ENCODE data around the gene SETD1A.

GRCh38 chr16:30927789-30928378, 29.7 kb upstream of the SETD1A start:
- TF ChIP-seq POLR2A (IDR thresholded peaks at IDR 0.05; ENCODE audit: low read length) (no peak), GATA1 (IDR thresholded peaks at IDR 0.05; ENCODE audit: low read depth, low read length) (no peak)
